PFSK-1 (cell line): Measurements from ENCODE around the gene YLPM1.

ENCODE experiments used
- FOXP2 ChIP-seq: optimal IDR thresholded peaks from 2 replicates; pipeline ENCODE3; 2011; ENCODE audit warnings: borderline replicate concordance, control low read depth, inconsistent platforms; ENCODE audit not compliant: insufficient read depth; ENCODE audit errors: extremely low read length, extremely low read depth
- POLR2AphosphoS5 ChIP-seq: IDR thresholded peaks from 2 replicates; pipeline ENCODE4 v1.6.1; 2012; ENCODE audit warnings: low read depth, mild to moderate bottlenecking, control low read depth, low read length, moderate library complexity
- REST ChIP-seq, 2 experiments: IDR thresholded peaks; 2 replicates each; pipeline versions ENCODE4 v1.6.1 to v1.8.0; 2011 to 2012; ENCODE audit warnings: low read depth in 2 of 2, low read length in 2 of 2, control low read depth in 1 of 2, inconsistent platforms in 1 of 2, mild to moderate bottlenecking in 1 of 2, moderate library complexity in 1 of 2; ENCODE audit not compliant: insufficient read depth in 1 of 2
- SIN3A ChIP-seq: IDR thresholded peaks from 2 replicates; pipeline ENCODE4 v1.6.1; 2012; ENCODE audit warnings: mild to moderate bottlenecking, low read length, moderate library complexity, borderline replicate concordance; ENCODE audit not compliant: insufficient read depth
- TAF1 ChIP-seq: IDR thresholded peaks from 2 replicates; pipeline ENCODE4 v1.6.1; 2012; ENCODE audit warnings: low read length, control low read depth, borderline replicate concordance; ENCODE audit not compliant: insufficient read depth

YLPM1 gene

DNA sequence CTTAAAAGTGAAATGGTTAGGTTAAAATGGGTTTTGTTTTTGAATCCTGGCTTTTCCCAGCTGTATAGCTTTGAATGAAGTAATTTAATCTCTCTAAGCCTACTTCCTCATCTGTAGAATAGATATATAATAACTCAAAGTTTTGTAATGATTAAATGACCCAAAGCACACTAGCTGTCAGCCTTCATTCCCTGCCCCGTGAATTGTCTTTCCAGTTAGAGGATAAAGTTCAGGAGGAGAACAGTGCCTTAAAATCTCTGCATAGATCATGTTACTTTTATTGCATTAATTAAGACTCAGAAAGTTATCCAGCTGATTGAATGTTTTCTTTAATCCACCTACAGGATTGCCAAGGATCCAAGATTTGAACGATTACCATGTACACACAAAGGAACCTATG, 30.7 kb upstream of the YLPM1 start:
- TF ChIP-seq POLR2AphosphoS5 (no peak), SIN3A (no peak), TAF1 (no peak), FOXP2 (no peak), REST (IDR thresholded peaks at IDR 0.05; ENCODE audit: insufficient read depth in 1 of 2, low read depth in 2 of 2, low read length in 2 of 2) (no peak)

DNA sequence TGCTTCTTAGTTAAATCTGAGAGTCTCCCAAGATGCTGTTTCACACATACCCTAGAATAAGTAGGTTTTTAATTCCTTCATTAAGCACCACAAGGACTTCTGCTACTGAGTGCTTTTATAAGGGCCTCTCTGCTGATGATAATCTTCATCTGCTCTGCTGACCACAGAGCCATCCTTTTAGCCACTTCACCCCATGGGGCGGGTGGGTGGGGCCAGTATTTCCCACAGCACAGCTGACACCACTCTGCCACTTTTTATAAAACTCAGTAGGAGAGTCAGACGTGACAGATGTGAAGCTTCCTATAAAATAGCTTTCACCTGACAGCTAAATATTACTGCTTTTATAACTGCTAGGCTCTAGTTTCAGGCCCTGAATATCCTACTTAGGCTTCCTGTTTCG, 29.9 kb upstream of the YLPM1 start:
- no peak for TF ChIP-seq POLR2AphosphoS5
- TF ChIP-seq FOXP2 = no peak
- no peak for TF ChIP-seq REST (IDR thresholded peaks at IDR 0.05; ENCODE audit: insufficient read depth in 1 of 2, low read depth in 2 of 2, low read length in 2 of 2)
- no peak for TF ChIP-seq SIN3A
- no peak for TF ChIP-seq TAF1

DNA sequence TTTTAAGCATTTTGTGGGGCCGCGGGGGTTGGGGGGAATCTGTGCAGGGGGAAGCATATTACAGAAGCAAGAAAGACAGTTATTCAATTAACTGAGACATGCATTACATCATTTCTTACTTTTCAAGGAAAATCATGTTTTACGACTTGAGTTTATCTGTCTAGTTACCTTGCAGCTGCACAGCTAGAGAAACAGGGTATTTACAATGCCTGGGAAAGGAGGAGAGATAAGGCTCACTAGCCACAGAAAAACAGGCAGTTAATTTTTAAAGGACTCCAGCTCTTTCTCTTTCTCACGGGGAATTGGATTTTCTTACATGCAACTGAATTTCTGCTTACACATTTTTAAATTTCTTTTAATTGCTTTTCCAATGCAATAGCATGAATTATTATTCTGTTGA, 28.0 kb upstream of the YLPM1 start:
- TF ChIP-seq POLR2AphosphoS5 (no peak), REST (IDR thresholded peaks at IDR 0.05; ENCODE audit: insufficient read depth in 1 of 2, low read depth in 2 of 2, low read length in 2 of 2) (no peak), TAF1 (no peak), SIN3A (no peak), FOXP2 (no peak)

GRCh38 chr14:74737753-74738325, 25.3 kb upstream of the YLPM1 start:
- TF ChIP-seq TAF1 (no peak), POLR2AphosphoS5 (no peak), SIN3A (no peak), FOXP2 (no peak), REST (IDR thresholded peaks at IDR 0.05; ENCODE audit: insufficient read depth in 1 of 2, low read depth in 2 of 2, low read length in 2 of 2) (no peak)

DNA sequence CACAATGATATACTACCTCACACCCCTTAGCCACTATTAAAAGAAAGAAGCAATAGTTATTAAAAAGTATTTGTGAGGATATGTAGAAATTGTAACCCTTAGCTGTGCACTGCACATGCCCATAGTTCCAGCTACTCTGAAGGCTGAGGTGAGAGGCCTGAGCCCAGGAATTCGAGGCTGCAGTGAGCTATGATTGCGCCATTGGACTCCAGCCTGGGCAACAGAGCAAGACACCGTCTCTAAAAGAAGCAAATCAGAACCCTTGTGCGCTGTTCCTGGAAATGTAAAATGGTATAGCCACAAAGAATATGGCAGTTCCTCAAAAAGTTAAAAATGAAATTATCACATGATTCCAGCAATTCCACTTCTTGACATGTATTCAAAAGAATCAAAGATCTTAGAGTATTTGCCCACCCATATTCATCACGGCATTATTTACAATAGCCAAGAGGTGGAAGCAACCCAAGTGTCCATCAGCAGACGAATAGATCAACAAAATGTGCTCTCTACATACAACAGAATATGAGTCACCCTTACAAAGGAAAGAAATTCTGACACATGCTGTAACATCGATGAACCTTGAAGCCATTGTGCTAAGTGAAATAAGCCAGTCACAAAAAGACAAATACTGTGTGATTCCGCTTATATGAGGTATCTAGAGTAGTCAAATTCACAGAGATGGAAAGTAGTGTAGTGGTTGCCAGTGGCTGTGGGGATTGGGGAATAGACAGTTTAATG, 23.7 kb upstream of the YLPM1 start:
- TF ChIP-seq POLR2AphosphoS5 = no peak
- no peak for TF ChIP-seq SIN3A
